ENCODE results near the gene STK17B.
"Not testable (repeated sequence)": the region's sequence is repeated elsewhere in the genome, so short reads cannot be mapped to it uniquely, and the experiment has no call there.

STK17B gene

DNA sequence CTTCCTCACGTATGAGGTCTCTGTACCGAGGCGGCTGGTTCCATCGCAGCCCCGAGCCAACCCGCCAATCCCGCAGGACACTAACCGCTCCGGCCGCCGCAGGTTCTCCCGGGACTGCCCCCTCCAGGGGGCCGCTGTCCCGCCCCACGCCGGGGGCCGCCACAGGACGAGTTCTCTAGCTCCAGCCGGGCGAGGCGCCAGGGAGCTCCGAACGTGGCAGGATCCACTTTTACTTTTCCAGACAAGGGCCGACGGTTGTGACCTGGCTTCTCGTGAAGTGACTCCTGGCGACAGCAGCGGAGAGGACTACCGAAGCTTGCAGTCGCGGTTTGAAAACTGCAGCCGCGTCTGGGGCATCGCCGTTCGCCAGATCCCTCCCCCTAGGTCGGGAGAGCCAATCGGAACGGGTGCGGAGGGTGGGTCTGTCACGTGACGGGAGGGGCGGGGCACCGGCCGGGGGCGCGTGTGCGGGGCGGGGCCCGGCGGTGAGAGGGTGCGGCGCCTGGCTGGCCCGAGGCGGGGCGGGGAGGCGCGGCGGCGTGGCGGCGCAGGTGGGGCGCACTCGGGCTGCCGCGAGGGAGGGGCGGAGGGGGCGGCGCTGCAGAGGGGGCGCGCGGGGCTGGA, at the start of gene STK17B:
TSS of gene STK17B (minus strand) at position 331 of the 624 bp plus-strand sequence. CDS start 8,195 bp downstream, outside the sequence.
- peak; percentile 87 for DNase-seq

DNA sequence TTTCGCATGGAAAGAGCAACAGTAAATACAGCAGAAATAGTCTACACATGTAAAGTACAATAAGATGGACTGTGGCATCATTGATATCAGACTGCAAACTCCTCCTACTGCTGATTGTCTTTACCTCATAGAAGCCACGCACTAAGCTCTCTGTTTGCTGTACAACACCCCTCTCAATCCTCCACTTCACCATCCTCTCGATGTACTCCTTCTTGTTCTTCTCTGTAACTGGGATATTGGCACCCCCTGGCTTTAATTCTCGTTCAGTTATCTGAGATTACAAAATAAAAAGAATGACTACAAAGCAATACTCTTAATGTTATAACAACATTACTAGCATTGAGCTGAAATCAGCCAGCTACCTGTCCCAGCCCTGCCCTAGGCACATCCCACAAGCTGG, 49.3 kb upstream of the STK17B start:
- DNase-seq = no peak

DNA sequence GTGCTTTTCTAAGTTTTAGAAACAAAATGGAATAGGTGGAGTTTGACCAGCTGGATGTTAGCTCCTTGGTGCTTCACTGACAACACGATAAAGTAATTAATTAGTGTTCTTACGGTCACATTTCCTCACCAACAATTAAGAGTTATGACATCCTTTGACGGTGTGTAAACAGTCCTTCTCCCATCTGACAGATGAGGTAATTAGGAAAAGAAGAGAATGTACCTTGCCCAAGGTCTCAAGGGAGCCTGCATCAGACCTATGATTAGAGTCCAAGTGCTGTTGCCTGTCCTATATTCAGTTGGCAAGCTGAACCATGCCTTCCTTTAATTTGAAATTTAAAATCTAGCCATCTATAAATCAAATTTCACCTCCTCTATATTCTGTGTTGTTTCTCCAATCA, 48.3 kb upstream of the STK17B start:
- no peak for DNase-seq

DNA sequence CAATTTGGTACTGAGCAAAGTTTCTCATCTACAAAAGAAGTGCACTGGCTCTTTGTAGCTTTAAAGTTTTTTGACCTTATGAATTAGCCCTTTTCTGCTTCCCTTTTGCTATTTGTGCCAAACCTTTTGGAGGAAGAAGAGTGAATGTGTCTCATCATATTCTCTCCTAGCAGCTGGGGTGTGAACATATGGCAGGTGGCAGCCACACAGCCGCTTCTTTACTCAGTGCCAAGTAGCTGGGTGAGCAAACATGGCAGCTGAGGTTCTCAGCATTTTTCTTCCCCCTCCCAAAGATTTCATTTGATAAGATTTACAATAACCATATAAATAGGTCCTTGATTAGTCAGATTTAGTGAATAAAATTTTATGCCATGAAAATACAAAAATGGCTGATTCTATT, 46.7 kb upstream of the STK17B start:
- no peak for DNase-seq

DNA sequence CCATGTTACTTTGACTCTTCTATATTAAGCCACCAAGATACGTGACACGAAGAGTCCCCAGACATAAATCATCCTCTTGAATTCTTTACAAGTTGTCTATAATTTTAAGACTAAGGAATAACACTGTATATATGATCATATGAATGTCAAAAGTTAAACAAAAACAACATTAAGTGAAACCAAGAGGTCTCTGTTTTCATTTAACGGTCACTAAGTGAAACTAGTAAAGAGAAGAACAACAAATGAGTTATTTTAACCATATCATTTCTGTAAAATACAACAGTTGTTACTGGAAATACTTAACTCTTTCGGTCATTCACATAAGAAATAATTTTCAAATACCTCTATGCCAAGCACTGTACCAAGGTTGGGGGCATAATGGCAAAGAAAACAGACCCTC, 45.7 kb upstream of the STK17B start:
- no peak for DNase-seq

DNA sequence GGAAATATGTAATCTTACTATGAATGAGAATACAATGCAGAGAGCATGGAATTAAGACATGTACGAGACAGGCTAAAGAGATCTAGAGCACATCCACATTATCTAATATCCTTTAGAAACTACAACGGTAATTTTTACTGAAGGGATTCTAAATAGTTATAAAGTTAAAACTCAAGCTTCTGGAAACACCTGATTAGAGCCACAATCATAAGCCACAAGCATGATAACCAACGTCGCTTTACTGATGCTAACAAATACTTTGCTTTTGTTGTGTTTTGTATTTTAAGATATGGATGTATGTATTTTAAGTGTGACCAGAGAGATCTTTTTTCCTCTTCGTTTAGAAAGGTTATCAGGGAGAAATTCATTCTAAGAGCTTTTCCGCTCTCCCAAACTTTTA, 44.0 kb upstream of the STK17B start:
- no peak for DNase-seq

DNA sequence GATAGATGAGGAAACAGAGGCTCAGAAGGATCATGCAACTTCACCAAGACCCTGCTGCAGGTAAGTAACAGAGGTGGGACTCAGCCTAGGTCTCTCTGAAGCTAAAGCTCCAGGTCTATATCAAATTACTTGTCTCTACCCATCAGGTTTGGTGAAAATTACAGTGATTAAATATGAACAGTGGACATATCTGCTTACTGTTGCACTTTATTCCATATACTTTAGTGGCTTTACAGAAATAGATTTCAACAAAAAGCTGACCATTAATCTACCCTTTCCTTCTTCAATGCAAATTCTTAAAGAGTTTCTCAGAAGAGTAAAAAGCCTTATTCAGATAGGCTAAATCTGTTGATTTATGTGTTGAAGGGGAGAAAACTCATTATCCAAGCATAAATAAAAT, 42.8 kb upstream of the STK17B start:
- DNase-seq = no peak

DNA sequence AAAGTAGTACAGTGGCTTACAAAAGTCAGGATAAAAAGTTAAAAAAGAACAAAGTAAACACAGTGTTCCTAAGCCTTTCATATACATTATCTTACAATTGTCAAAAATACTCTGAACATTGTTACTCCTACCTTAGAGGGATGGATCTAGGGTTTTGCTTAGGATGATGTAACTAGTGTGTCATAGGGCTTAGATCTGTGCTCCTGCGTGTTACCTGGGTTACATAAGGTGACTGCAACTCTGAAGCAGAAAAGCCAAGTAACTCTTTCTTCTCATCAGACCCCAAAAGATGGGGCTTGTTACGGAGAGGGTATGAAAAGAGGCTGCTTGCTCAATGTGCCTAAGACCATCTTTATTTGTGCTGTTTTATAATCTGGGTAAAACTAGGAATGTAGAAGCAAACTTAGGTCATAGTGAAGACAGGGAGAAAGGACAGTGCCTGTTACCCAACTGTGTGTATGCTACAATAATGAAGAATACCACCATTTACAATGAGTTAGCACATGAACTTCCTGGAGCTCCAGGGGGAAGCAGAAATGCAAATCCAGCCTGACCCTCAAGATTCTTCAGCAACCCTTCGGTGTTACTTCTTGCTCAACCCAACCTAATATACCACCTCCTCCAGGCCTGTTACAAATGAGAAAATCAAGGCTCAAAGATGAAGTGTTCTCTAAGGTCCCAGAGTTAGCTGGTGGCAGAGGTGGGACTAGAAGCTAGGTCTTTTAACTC, 42.0 kb upstream of the STK17B start:
- no peak for DNase-seq

DNA sequence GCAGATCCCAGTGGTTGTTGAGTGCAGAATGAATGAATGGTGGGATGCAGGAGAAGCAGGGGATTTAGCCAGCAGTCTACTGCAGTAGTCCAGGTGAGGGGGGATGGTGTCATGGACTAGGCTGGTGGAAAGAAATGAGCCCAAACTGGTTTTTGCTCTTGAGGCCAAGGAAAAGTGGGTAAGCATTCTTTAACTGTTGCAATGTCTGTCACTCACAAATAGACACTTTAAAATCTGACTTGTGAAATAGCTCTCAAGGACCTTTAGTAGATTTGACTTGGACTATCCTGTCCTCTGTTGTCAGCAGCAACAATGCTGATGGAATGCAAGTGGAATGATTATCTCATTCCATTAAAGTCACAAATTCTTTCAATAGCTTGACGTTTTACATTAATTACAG, 37.5 kb upstream of the STK17B start:
- DNase-seq = no peak

DNA sequence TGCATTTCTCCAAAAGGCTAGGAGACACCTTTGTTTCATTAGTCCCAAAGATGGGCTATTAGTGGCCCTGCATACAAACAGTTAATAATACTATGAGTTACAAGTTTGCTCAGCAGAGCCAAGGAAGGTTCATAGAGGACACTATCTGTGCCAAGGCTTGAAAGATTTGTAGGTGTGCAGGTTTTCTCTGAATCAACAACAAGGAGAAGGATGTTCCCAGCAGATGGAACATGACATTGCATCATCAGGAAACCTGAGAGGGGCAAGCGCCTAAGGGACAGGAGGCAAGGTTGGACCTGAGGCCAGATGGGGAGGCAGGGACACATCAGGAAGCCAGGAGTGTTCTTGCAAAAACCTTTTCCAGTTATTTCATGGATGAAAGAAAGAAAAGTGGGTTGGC, 35.4 kb upstream of the STK17B start:
- DNase-seq = no peak

DNA sequence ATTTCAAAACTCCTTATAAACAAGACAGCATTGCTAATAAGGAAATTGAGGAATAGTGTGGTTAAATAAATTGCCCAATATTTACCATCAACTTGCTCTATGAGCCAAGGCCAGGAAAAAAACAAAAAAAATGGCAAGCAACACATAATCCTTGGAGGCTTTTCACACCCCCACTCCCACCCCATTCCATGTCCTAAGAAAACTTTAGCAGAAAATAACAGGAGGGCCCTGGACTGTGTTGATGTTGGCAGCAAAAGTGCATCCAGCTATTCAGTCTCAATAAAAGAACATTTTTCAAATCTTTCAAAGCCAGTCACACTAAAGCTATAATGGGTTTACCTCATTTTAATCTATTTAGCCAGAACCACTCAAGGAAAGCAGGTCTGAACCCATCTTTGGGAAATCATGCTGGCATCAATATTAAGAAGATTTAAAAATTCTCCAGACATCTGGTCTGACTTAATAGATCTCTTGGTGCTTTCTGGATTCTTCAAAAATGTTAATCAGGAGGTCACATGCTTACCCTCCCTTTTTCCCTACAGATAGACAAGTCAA, 34.6 kb upstream of the STK17B start:
- DNase-seq = no peak

DNA sequence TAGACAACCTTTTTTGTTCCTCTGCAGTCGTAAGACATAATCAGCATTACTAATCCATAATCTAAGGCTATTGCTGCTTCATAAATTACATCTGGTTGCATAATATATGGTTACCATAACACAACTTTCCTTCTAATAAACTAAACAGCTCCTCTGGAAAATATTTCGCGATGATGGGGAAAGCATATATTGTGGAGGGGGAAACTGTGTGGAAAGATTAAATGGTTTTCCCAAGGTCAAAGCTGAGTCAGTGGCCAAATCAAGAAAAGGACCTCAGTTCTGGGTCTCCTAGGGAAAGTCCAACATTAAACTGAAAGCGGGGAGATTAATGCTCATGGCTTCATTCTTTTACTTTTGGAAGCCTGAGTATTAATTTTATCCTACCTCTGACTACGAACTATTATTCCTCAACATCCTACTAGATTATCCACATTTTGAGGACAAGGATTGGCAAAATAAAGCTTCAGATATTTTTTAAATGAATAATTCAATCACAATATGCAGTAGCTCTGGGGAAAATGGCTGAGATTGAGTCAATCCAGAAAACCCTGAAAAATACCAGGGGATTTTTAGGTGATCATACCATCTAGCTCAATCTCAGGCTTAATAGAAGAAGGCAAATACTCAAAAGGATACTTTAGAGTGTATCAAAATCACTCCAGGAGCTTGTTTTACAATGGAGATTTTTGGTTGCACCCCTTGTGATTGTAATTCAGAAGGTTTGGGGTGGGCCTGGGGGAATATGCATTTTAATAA, 33.8 kb upstream of the STK17B start:
- no peak for DNase-seq

DNA sequence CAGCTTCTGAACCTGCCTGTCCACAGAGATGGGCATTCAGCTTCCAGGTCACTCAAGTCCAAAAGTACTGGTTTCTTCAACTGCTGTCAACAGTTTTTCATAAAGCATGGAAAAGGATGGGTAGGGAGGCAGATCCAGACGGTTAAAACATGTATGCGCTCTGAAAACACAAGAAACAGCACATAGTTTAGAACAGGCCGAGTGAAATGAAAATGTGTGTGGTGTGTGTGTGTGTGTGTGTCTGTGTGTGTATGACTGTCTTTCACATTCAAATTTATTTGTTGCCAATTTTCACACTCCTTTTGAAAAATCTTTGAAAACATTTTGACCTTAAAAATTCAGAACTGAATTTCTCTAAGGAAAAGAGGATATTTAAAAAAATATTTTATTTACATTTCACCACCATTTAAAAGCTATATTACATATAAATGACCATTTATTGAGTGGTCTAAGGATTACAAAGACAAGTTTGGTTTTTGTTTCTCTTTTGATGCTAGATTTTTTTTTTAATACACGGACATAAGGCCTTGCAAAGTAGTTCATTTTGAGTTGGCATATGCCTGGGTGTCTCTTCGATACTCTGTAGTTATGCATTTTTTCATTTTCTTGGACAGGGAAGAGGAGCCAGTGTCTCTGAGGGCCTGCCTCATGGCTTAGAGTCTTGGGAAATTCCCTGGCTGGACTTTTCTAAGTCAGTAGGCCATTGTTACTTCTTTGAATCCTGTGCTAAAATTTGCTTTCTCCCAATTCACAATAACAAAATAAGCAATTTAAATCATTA, 30.0 kb upstream of the STK17B start:
- no peak for DNase-seq

DNA sequence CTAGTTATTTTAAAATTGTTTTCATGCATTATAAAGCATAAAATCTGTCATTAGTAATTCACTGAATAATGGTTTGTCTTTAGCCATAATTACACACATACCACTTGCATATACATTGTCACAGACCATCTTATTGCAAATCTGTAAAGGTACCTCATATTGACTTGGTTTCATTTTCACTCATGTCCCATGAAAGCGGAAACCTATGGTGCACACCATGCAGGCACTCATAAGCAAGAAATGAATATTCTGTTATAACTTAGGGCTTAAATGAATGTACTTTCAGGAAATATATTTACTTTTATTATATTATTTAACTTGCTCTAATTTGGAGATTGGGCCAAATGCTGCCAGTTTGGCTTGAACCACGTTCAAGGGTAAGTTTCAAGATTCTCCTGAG, 29.2 kb upstream of the STK17B start:
- DNase-seq = no peak

DNA sequence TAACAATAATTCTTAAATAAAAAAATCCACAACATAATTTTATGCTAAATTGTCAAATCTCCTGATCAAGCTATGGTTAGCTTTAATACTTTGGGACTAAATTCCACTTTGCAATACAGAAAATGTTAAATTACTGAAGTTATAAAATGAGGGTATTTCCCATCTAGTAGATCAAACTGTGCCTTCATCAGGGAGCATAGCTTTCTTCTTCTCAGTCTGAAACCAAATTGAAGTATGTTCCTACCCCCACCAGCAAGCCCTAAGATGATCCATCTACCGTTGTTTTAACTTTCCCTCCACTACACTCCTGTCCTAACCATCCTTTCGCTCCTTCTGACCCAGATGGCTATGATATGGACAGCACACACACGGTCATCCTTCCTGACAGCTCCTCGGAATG, 24.4 kb upstream of the STK17B start:
- DNase-seq = no peak

DNA sequence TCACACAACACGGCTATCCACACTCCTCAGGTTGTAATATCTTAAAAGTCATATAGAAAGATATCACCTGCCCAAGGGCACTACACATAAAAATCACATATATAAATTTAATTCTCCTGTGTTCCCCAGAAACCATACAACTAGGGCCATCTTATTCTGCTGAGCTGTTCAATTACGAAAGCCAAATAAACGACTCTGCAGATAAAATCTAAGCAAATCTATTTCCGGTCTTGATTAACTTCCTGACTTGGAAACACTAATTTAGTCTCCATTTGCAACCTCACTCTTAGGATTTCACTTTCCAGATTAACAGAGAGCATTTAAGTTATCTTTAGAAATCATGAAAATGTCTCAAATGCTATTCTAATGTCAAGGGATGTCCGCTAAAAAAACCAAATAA, 23.9 kb upstream of the STK17B start:
- DNase-seq = no peak

DNA sequence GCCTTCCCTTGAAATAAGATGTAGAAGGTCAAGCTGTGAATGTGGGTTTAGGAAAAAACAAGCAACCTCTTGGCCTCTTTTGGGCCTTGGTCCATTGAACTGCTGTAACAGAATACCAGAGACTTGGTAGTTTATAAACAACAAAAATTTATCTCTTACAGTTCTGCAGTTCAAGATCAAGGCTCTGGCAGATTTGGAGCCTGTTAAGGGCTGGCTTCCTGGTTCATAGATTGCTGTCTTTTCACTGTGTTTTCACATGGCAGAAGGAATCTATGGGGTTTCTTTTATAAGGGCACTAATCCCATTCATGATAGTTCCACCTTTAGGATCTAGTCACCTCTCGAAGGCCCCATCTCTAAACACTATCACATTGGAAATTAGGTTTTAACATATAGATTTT, 20.2 kb upstream of the STK17B start:
- no peak for DNase-seq

DNA sequence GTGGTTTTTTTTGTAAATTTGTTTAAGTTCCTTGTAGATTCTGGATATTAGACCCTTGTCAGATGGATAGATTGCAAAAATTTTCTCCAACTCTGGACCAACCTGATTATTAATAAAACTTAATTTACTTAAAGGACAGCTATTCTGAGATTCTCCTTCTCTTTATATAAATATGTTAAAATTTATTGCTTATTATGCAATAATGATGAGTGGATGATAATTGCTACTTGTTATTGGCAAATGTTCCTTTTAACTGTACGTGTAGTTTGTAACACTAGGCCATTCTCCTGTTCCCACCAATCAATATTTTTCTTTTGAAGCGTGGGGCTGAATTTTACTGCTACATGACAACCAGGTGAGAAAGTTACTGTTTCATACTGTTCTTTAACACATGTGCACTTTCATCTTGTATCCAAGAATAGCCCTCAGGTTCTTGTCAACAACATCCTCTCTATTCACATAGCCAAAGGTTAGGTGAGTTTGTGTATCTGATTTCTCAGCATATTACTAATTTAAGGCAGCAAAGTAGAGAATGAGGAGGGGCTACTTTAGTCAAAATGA, 16.6 kb upstream of the STK17B start:
- no peak for DNase-seq

DNA sequence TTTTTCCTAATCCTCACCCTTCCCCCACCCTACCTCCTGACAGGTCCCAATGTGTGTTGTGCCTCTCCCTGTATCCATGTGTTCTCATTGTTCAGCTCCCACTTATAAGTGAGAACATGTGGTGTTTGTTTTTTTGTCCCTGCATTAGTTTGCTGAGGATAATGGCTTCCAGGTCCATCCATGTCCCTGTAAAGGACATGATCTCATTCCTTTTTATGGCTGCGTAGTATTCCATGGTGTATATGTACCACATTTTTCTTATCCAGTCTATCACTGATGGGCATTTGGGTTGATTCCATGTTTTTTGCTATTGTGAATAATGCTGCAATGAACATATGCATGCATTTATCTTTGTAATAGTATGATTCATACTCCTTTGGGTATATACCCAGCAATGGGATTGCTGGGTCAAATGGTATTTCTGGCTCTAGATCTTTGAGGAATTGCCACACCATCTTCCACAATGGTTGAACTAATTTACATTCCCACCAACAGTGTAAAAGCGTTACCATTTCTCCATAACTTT, 15.9 kb upstream of the STK17B start:
- not testable (repeated sequence) for DNase-seq

DNA sequence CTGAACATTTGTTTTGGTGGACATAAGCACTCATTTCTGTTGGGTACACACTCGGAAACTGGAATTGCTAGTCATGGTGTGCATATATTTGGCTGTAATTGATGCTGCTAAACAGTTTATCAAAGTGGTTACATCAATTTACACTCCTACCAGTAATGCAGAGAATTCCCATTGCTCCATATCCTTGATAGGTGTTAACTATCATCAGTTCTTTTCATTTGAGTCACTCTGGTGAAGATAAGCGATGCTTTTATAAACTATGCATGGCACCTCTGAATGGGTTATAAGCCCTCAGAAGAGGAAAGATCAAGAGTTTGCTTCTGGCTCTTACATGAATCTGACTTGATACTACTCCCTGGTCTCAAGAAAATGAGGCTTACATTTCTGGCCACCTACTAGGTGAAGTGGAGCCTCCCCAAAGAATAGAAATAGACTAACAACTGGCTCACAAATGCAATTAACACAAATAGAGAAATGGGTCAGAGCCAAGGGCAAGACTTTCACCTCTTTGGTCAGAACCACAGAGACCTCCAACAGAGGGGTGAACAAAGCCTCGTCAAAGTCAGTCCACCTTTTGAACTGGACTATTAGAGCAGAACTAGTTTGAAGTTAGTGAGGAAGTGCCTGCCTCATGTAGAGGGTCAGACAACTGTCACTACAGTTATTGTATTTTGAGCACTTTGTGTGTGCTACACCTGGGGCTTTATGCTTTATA, 15.0 kb upstream of the STK17B start:
- no peak for DNase-seq

DNA sequence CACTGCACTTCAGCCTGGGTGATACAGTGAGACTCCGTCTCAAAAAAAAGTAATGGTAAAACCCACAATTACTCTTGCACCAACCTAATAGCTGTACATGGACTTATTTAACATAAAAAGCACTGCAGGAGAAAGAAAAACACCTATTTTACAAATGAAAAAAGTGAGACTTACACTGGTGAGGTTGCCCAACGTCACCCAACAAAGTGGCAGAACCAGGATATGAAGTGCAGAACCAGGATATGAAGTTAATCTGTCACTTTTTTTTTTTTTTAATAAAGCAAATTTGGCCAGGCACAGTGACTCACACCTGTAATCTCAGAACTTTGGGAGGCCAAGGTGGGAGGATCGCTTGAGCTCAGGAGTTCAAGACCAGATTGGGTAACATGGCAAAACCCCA, 13.5 kb upstream of the STK17B start:
- DNase-seq = no peak
